Hippocampal formation (tissue), 2 donors: ENCODE data around the gene NRARP.
A peak's percentile ranks its signal among the peaks of the same experiment; 100 is the strongest.

Experiments
- DNase-seq, 2 donors: peaks; one replicate each; lab custom pipeline; 2025; lab: John Stamatoyannopoulos, UW

NRARP gene

GRCh38 chr9:137256856-137257255 is 45.2 kb downstream of the NRARP start:
- no peak for DNase-seq

GRCh38 chr9:137256362-137256761 is 45.7 kb downstream of the NRARP start:
- no peak for DNase-seq

- DNase-seq: no peak
Measured at GRCh38 chr9:137255448-137256114, 46.5 kb downstream of the NRARP start.

DNA sequence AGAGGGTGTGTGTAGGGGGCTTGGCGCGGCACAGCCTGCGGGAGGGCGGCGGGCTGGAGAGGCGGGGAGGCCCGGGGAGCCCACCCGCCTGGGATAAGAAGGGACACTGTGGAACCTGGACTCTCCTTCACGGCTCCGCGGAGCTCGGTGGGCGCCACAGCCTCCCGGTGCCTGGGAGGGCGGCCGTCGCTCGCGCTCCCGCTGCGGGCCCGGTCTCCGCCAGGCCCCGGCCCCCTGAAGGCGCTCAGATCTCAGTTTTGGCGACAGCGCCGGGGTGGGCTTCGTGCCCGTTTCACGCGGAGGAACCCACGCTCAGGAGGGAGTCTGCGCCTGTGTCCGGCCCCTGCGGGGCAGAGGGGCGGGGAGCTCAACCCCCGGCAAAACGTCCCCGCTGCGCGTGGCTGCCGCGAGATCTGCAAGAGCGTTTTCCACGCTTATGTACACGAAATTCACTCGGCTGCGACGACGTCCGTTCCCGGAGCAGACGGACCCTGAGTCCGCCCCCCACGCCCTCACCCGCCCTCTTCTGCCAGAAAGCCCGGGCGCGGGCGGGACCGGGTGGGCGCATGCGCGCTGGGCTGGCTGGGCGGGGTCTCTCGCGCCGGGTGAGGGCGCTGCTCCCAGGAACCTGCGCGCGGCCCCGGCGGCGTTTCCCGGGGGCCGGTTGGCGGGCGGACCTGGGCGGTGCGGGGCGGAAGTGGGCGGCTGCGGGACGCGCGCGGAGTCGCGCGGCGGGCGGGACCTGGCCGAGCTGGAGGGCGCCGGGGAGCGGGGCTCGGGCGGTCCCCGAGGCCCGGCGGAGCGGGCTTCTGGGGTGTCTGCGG is 47.2 kb downstream of the NRARP start, which contains the start of gene NELFB:
NELFB (plus strand) TSS at position 704 of the 824 bp plus-strand sequence.
- DNase-seq: peak; percentile 61 to 90

DNA sequence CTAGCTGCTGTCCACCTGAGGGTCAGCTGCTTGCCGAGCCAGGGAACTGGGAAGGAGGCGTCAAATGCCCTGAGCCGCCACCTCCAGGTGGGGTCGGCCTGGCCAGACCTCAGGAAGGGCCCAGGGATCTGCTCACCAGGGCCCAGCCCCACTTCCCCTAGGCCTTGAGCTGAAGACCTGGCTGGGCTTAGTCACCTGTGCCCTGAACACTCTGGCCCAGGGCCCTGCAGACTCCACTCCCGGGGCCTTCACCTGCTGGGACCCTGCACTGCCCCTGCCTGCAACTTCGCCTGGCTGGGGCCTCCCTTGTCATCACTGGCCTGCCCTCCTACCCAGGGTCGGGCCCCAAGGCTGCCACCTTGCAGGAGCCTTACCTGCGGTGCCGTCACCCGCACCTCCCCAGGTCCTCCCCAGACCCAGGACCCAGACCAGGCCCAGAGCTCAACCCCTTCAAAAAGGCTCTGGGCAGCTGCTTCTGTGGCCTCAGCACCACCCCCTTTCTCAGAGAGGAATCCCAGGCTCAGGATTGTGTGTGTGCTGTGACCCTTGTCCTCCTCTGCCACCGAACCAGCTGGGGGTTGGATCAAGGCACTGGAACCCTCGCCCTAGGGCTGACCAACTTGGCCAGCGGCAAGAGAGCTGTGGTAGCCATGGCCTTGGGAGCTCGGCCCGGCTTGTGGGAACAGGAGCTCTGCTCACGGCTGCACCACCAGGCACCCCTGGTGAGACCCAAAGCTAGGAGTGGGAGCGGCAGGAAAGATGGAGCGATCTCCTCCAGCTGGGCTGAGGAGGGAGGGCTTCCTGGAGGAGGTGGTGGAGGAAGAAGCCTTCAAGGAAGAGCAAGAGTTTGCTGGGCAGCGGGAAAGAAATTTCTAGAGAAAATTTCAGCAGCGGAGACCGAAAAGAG is 48.1 kb downstream of the NRARP start:
- no peak for DNase-seq

GRCh38 chr9:137252555-137253506 is 49.2 kb downstream of the NRARP start:
- no peak for DNase-seq

- DNase-seq: no peak
Measured at GRCh38 chr9:137251490-137252268, 50.4 kb downstream of the NRARP start.

- DNase-seq: no peak
Measured at GRCh38 chr9:137251194-137251461, 50.9 kb downstream of the NRARP start, which contains the start of gene STPG3. TSS of gene STPG3 (plus strand) at chr9:137251286. CDS start at chr9:137251287, 1 bp downstream.

DNA sequence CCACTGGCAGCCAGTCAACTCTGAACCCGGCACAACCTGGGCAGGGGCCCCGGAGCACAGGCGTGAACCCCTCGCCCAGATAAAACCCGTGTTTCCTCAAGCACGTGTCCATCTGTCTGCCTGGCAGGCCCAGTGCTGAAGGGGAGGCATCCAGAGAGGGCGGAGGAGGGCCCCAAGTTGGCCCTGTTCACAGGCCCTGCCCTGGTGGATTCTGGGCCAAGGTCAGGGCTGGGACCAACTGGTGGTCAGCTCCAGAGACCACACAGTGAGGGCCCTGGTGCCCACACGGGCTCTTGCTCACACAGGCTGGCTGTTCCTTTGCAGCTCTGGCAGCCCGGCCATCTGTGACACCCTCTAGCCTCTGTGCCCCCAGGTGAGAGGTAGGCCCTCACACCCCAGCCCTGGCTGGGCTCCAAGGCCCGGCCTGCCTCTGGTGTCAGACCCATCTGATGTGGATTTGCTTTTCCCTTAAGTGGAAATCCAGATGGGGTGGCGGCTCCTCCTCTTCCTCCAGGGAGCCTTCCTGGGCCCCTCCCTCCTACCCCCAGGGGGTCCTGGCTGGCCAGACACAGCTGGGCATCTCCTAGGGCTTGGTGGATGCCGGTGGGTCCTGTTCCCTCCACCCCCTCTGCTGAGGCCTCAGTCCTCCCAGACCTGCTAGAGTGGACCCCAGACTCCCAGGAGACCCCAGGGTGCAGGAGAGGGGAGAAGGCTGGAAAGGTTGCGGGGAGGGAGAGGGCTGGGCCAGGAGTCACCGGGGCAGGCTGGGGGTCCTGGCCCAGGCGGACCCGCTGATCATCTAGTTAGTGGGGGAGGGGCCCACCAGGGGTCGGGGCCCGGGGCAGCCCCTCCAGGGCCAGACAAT is 51.5 kb downstream of the NRARP start:
- DNase-seq: no peak
